ENCODE data around the gene PPM1G.

DNA sequence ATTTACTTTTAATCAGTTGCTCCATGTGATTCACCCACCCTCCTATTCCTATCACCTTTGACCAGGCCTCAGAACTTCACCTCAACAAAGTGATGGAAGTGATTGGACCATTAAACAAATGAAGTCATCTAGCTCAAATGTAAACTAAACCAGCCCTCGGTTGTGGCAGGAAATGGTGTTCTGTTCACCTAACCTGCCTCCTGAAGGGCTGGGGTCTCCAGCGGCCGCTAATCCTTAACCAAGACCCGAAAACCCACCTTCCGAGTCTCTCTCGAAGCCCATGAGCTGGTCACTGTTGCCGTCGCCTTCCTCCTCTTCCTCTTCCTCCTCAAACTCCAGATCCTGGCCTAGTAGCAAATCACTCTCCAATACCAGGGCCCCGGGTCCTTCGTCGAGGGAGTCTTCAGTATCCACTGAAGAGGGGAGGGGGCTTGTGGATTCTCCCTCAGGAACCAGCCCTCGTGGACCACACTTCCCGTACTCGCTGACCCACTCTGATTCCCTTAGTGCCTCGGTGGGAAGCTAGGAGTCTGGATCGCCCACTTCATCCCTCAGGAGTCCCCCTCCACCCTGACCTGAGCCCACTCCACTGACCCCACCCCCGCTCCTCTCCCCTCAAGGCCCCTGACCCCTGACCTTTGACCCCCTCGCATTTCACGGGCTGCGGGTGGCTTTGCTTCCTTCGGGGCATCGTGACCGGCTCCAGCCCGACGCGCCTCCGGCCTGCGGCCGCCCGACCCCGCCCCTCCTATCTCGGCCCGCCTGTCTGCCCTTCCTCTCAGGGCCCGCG is 29.4 kb downstream of the PPM1G start:
- no peak for TF ChIP-seq EZH2 (IDR thresholded peaks at IDR 0.05)
- no peak; the same call in 1 of the 2 replicates for TF ChIP-seq POLR2AphosphoS5 (IDR thresholded peaks at IDR 0.05; ENCODE audit: borderline replicate concordance, low read depth, low read length)
- TF ChIP-seq FOXP2 (optimal IDR thresholded peaks at IDR 0.05; ENCODE audit: control extremely low read depth, extremely low read length, insufficient read depth): no peak

Data from SK-N-MC (cell line).